Measurements from ENCODE around the gene TGM1.
"Not testable (repeated sequence)": the region's sequence is repeated elsewhere in the genome, so short reads cannot be mapped to it uniquely, and the experiment has no call there.

The TGM1 gene

GRCh38 chr14:24219080-24219479, 43.9 kb downstream of the TGM1 start:
- no peak for FAIRE-seq
- no peak for TF ChIP-seq CTCF (IDR thresholded peaks at IDR 0.05; ENCODE audit: insufficient read depth, missing control alignments)
- no peak for DNase-seq (ENCODE audit: insufficient read length, low spot score)

DNA sequence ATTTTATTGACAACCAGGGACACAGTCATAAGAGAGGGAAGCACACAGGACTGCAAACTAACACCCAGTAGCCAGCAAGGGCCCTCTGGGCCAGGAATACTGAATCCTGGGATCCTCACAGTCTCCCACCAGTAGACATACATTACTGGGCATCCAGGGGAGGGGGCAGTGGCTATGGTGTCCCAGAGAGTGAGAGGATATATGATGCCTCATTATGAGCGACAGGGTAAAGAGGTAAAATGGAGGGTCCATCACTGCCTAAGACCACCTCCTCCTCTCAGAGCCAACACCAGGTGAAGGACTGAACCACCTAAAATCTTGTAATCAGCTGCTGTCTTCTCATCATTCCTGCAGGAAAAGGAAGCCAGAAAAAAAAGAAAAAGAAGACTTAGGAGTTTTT, 46.1 kb downstream of the TGM1 start:
- FAIRE-seq; DNase-seq (ENCODE audit: insufficient read length, low spot score): not testable (repeated sequence)

GRCh38 chr14:24216345-24216699, 46.7 kb downstream of the TGM1 start:
- FAIRE-seq: no peak
- no peak for TF ChIP-seq CTCF (IDR thresholded peaks at IDR 0.05; ENCODE audit: insufficient read depth, missing control alignments)
- no peak for DNase-seq (ENCODE audit: insufficient read length, low spot score)

- DNase-seq (ENCODE audit: insufficient read length, low spot score) (peak; percentile 84), FAIRE-seq (no peak)
- peak; percentile 91 for TF ChIP-seq CTCF (IDR thresholded peaks at IDR 0.05; ENCODE audit: insufficient read depth, missing control alignments)
These were observed 47.3 kb downstream of the TGM1 start, which contains the start of gene MDP1 for GRCh38 chr14:24215495-24216344. TSS of gene MDP1 (minus strand) at chr14:24216066. CDS start at chr14:24215955, 111 bp downstream.

- DNase-seq (ENCODE audit: insufficient read length, low spot score) (no peak), FAIRE-seq (no peak)
- no peak for TF ChIP-seq CTCF (IDR thresholded peaks at IDR 0.05; ENCODE audit: insufficient read depth, missing control alignments)
These were observed 48.9 kb downstream of the TGM1 start for GRCh38 chr14:24213866-24214662.

DNA sequence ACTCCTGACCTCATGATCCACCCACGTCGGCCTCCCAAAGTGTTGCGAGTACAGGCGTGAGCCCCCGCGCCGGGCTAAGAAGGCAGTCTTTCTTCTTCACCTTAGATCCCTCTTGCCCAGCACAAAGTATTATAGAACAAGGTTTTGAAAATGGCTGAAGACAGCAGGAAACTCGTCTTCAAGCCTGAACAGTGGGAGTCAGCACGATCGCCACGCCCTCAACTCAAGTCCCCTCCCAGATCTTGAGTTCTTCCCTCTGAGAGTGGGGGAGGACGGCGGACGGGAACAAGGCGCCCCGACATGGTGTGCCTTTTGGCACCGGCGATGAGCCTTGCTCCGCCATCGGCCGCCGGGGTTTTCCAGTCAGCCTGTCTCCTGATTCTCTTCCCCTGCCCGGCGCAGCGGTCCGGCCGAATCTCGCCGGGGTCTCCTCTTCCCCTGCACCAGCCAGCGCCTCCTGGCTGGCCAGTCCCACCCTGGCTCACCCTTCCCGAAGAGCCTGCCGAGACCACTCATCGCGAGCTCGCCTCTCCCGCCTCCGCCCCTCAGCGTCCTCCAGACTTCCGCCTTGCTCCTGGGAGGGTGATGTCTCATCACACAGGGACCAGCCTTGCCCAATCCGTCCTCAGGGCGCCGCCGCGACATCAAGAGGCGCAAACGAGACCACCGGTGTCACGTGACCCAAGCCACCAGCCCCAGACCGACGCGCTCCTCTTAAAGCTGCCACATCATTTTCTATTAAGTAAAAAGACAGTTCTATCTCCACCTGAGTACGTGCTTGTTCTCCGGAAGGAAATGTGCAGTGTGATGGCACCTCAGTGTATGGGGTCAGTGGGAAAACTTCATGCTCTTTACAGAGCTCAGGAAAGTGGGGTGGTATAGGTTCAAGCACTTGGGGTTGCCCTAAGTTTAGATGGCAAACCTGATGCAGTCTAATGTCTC, 49.8 kb downstream of the TGM1 start, which contains the start of gene CHMP4A:
TSS of gene CHMP4A (minus strand) at position 565 of the 942 bp plus-strand sequence. CDS start at position 516, 49 bp downstream.
- FAIRE-seq (no peak), DNase-seq (ENCODE audit: insufficient read length, low spot score) (peak; percentile 94)
- TF ChIP-seq CTCF (IDR thresholded peaks at IDR 0.05; ENCODE audit: insufficient read depth, missing control alignments): no peak

- DNase-seq (ENCODE audit: insufficient read length, low spot score): no peak
- TF ChIP-seq CTCF (IDR thresholded peaks at IDR 0.05; ENCODE audit: insufficient read depth, missing control alignments): no peak
- no peak for FAIRE-seq
These were observed 51.7 kb downstream of the TGM1 start for GRCh38 chr14:24211311-24211710.

All from D721Med (cell line).